ENCODE results near the gene FARP1.

DNA sequence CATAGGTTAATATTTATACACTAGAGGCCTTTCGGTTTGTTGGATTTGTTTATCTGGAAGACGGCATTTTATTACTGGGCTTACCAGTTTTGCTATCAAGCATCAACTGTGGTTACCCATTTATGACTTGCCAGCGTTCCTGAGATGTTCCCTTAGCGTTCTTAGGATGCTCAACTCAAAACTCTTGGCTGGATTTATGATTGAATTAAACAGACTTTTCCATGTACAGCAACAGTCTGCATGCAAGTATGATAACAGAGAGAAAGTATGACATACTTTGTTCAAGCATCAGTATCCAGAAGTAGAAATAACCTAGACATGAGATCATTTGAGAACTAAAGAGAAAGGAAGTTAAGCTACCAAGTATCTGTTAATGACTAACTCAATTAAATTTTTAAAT, 64.1 kb downstream of the FARP1 start:
- TF ChIP-seq POLR2A (IDR thresholded peaks at IDR 0.05) (no peak), POLR2AphosphoS5 (IDR thresholded peaks at IDR 0.05) (peak in 3 of 4 donors; percentile 72 to 90 (median 87)), EP300 (IDR thresholded peaks at IDR 0.05) (peak in 3 of 4 donors; percentile 47 to 90 (median 77))
- TF ChIP-seq, protein P1, sequence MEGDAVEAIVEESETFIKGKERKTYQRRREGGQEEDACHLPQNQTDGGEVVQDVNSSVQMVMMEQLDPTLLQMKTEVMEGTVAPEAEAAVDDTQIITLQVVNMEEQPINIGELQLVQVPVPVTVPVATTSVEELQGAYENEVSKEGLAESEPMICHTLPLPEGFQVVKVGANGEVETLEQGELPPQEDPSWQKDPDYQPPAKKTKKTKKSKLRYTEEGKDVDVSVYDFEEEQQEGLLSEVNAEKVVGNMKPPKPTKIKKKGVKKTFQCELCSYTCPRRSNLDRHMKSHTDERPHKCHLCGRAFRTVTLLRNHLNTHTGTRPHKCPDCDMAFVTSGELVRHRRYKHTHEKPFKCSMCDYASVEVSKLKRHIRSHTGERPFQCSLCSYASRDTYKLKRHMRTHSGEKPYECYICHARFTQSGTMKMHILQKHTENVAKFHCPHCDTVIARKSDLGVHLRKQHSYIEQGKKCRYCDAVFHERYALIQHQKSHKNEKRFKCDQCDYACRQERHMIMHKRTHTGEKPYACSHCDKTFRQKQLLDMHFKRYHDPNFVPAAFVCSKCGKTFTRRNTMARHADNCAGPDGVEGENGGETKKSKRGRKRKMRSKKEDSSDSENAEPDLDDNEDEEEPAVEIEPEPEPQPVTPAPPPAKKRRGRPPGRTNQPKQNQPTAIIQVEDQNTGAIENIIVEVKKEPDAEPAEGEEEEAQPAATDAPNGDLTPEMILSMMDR (IDR thresholded peaks at IDR 0.05) = no peak

Data from sigmoid colon (tissue), 4 donors.